ENCODE data around the gene ERLEC1.
"Not testable (repeated sequence)": the region's sequence is repeated elsewhere in the genome, so short reads cannot be mapped to it uniquely, and the experiment has no call there.

- not testable (repeated sequence) for TF ChIP-seq CTCF, POLR2A (IDR thresholded peaks at IDR 0.05)
Measured at GRCh38 chr2:53841651-53842050, 54.8 kb downstream of the ERLEC1 start.

Measured in right lobe of liver (tissue), 4 donors.